ENCODE data around the gene RBM47.

GRCh38 chr4:40553995-40554394 is 75.7 kb downstream of the RBM47 start:
- TF ChIP-seq EZH2 (IDR thresholded peaks at IDR 0.05; ENCODE audit: borderline replicate concordance, insufficient read depth, low read depth, low read length, poor library complexity, severe bottlenecking) = no peak
- TF ChIP-seq CTCF (IDR thresholded peaks at IDR 0.05) = no peak

Data from B cell (primary cell).